Measurements from ENCODE around the gene PRR11.

DNA sequence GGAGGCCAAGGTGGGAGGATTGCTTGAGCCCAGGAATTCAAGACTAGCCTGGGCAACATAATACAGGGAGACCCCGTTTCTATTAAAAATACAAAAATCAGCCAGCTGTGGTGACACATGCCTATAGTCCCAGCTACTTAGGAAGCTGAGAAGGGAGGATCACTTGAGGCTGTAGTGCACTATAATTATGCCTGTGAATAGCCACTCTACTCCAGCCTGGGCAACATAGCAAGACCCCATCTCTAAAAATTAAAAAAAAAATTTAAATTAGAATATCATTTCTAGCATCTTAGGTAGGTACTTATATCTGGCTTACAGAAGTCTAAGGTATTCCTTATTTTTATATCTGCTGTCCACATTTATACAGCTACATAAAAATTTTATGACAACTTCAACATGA is 46.8 kb downstream of the PRR11 start:
- no peak for TF ChIP-seq EZH2 (IDR thresholded peaks at IDR 0.05; ENCODE audit: low read length, missing control alignments)
- TF ChIP-seq, protein P1, sequence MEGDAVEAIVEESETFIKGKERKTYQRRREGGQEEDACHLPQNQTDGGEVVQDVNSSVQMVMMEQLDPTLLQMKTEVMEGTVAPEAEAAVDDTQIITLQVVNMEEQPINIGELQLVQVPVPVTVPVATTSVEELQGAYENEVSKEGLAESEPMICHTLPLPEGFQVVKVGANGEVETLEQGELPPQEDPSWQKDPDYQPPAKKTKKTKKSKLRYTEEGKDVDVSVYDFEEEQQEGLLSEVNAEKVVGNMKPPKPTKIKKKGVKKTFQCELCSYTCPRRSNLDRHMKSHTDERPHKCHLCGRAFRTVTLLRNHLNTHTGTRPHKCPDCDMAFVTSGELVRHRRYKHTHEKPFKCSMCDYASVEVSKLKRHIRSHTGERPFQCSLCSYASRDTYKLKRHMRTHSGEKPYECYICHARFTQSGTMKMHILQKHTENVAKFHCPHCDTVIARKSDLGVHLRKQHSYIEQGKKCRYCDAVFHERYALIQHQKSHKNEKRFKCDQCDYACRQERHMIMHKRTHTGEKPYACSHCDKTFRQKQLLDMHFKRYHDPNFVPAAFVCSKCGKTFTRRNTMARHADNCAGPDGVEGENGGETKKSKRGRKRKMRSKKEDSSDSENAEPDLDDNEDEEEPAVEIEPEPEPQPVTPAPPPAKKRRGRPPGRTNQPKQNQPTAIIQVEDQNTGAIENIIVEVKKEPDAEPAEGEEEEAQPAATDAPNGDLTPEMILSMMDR (conservative IDR thresholded peaks at IDR 0.05 in 1 of 2, IDR thresholded peaks at IDR 0.05 in 1 of 2; ENCODE audit: low read depth in 1 of 2, low read length in 2 of 2) = no peak

Measured in fibroblast of lung (primary cell).